SH-SY5Y (cell line): ENCODE data around the gene UCHL1.

ENCODE experiments used
- GATA2 ChIP-seq: IDR thresholded peaks from 2 replicates; pipeline ENCODE4 v1.6.1; 2011; ENCODE audit warnings: mild to moderate bottlenecking, low read depth, low read length
- GATA3 ChIP-seq: IDR thresholded peaks from 2 replicates; pipeline ENCODE4 v1.6.1; 2011; ENCODE audit warnings: low read depth, mild to moderate bottlenecking, low read length, moderate library complexity

Gene UCHL1

GRCh38 chr4:41219421-41219950 is 37.2 kb upstream of the UCHL1 start:
- TF ChIP-seq GATA3 (no peak), GATA2 (no peak)

GRCh38 chr4:41221850-41222645 is 34.7 kb upstream of the UCHL1 start:
- TF ChIP-seq GATA2: no peak
- no peak for TF ChIP-seq GATA3

GRCh38 chr4:41227902-41228301 is 28.8 kb upstream of the UCHL1 start:
- TF ChIP-seq GATA3 (no peak), GATA2 (no peak)

- TF ChIP-seq GATA3 (no peak), GATA2 (no peak)
These were observed 24.3 kb upstream of the UCHL1 start for GRCh38 chr4:41232406-41232805.

GRCh38 chr4:41232856-41233255 is 23.9 kb upstream of the UCHL1 start:
- no peak for TF ChIP-seq GATA3
- no peak for TF ChIP-seq GATA2

- TF ChIP-seq GATA2 (no peak), GATA3 (no peak)
These were observed 20.7 kb upstream of the UCHL1 start for GRCh38 chr4:41236032-41236431.

- TF ChIP-seq GATA3 (no peak), GATA2 (no peak)
These were observed 20.2 kb upstream of the UCHL1 start for GRCh38 chr4:41236508-41236907.

GRCh38 chr4:41241919-41242318 is 14.8 kb upstream of the UCHL1 start:
- TF ChIP-seq GATA2: no peak

GRCh38 chr4:41245983-41246382 is 10.7 kb upstream of the UCHL1 start:
- TF ChIP-seq GATA2 (no peak), GATA3 (no peak)

GRCh38 chr4:41256131-41256739 is 493 bp upstream of the UCHL1 start:
- TF ChIP-seq GATA3 (no peak), GATA2 (no peak; the same call in 1 of the 2 replicates)

- TF ChIP-seq GATA2: no peak
- no peak for TF ChIP-seq GATA3
These were observed 651 bp downstream of the UCHL1 start for GRCh38 chr4:41257257-41257901.

- no peak for TF ChIP-seq GATA2
These were observed 1.2 kb downstream of the UCHL1 start for GRCh38 chr4:41257906-41258305.

GRCh38 chr4:41258783-41259182 is 2.1 kb downstream of the UCHL1 start:
- TF ChIP-seq GATA3 (no peak), GATA2 (no peak)

GRCh38 chr4:41260116-41260733 is 3.5 kb downstream of the UCHL1 start:
- TF ChIP-seq GATA2 (no peak), GATA3 (no peak)
